Peyer's patch (tissue), 4 donors: ENCODE measurements around the gene COPG1. TPM values are rescaled to one million over a fixed set of nuclear protein-coding genes. Genes with fewer than 3 reads are reported as not detected.

Experiments
- DNase-seq, 3 donors: peaks; one replicate each; pipeline ENCODE4 v3.0.0-alpha.2; 2017 to 2019
- H3K27ac ChIP-seq, 4 donors: fragments of 200-600 bp; sonication (generic); one replicate each; pipeline ENCODE4 v1.5.1; 2016 to 2019
- H3K27me3 ChIP-seq, 2 donors: fragments of 200-600 bp; sonication (generic); one replicate each; pipeline ENCODE4 v1.5.1; 2019
- H3K36me3 ChIP-seq, 3 donors: fragments of 200-600 bp; sonication (generic); one replicate each; pipeline ENCODE4 v1.5.1; 2016 to 2019
- H3K4me1 ChIP-seq, 4 donors: fragments of 200-600 bp; sonication (generic); one replicate each; pipeline ENCODE4 v1.5.1; 2016 to 2019
- H3K4me3 ChIP-seq, 4 donors: fragments of 200-600 bp; sonication (generic); 1 replicate in 3 of 4; 2 replicates in 1 of 4; pipeline ENCODE4 v1.5.1; 2016 to 2019; ENCODE audit warnings: mild to moderate bottlenecking in 1 of 4
- H3K9me3 ChIP-seq, 4 donors: fragments of 200-600 bp; sonication (generic); one replicate each; pipeline ENCODE4 v1.5.1; 2016 to 2019; ENCODE audit warnings: mild to moderate bottlenecking in 1 of 4
- POLR2A ChIP-seq, 2 donors: fragments of 450-650 bp; IDR thresholded peaks; one replicate each; pipeline ENCODE4 v1.5.1; 2017; ENCODE audit warnings: antibody characterized with exemption in 2 of 2, mild to moderate bottlenecking in 2 of 2, moderate library complexity in 2 of 2
- total RNA-seq, 4 donors: library from RNA; depleted of rRNA; stranded (reverse); fragments of >200 nt; gene quantifications; one replicate each; pipeline ENCODE4 v1.1.0, GENCODE V29; 2016
- TF ChIP-seq, protein P1 (sequence below), 6 experiments: fragments of 450-650 bp in 4 of 6; fragments of 200-600 bp in 2 of 6; sonication (generic) in 1 of 6; IDR thresholded peaks; one replicate each; pipeline ENCODE4 v1.5.1; 2017 to 2019; ENCODE audit warnings: antibody characterized with exemption in 6 of 6, mild to moderate bottlenecking in 3 of 6, moderate library complexity in 1 of 6

Gene COPG1
- total RNA-seq, 4 donors from 2014 or later: 120 to 220 (median 176) TPM

DNA sequence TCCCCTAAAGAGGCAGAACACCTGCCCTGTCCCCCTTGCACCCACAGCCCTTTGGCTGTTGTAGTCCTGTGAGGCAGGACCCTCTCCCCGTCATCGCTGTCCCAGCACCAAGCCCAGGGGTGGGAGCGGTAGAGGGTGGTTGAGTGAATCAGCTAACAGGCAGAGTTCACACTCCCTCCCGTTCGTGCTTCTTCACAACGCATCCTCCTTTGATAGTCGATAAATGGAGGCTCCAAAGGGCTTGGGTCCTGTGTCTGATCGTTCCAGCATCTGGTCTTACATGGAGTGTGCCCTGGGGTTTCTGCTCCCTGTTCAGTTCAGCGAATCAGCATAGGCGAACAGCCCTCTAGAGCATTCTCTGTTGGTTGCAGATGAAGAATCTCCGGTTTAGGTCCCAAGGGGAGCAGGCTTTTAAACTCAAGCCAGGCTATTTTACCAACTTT, 28.4 kb downstream of the COPG1 start:
- Histone ChIP-seq H3K4me1 (peaks cover 0 to 19% (median 12%) of the 10 kb centered on the region in 4 donors), H3K9me3 (no peaks in the 10 kb centered on the region), H3K4me3 (peak overlapping the region; percentile 76 to 95 (median 88)), H3K36me3 (peaks cover 0 to 47% (median 0%) of the 10 kb centered on the region in 3 donors), H3K27ac (peak overlapping the region; percentile 88 to 93 (median 92)), H3K27me3 (no peaks in the 10 kb centered on the region)
- TF ChIP-seq, protein P1, sequence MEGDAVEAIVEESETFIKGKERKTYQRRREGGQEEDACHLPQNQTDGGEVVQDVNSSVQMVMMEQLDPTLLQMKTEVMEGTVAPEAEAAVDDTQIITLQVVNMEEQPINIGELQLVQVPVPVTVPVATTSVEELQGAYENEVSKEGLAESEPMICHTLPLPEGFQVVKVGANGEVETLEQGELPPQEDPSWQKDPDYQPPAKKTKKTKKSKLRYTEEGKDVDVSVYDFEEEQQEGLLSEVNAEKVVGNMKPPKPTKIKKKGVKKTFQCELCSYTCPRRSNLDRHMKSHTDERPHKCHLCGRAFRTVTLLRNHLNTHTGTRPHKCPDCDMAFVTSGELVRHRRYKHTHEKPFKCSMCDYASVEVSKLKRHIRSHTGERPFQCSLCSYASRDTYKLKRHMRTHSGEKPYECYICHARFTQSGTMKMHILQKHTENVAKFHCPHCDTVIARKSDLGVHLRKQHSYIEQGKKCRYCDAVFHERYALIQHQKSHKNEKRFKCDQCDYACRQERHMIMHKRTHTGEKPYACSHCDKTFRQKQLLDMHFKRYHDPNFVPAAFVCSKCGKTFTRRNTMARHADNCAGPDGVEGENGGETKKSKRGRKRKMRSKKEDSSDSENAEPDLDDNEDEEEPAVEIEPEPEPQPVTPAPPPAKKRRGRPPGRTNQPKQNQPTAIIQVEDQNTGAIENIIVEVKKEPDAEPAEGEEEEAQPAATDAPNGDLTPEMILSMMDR (IDR thresholded peaks at IDR 0.05): no peak
- no peak for TF ChIP-seq POLR2A (IDR thresholded peaks at IDR 0.05)
- peak in 1 of 3 donors; percentile 45 for DNase-seq

DNA sequence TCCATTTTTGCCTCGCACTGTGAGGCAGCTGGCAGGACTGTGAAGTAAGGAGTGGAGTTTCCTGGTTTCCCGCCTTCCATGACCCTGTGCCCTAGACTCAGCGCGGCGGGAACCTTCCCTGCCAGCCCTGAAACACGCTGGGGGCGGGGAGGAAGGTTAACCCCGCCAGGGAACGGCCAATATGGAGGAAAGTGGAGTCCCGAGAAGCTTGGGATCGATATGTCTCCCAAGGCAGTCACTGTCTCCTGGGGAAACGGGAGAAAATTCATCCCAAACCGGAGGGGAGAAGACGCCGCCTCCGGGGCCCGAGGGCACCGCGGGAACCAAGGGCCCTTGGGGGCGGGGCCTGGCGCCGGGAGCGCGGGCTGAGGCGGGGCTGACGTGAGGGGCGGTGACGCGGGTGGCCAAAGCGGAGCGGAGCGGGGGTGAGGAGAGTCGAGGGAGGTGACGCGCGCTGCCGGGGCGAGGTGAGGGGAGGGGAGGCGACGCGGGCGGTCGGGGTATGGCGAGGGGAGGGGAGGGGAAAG, 29.1 kb downstream of the COPG1 start, which contains the start of gene HMCES:
Gene HMCES, plus strand, starts transcription at position 432 of the 527 bp plus-strand sequence. CDS start 863 bp downstream, outside the sequence.
- TF ChIP-seq, protein P1 (IDR thresholded peaks at IDR 0.05): peak in 3 of 6 experiments; percentile 17 to 31 (median 23)
- TF ChIP-seq POLR2A (IDR thresholded peaks at IDR 0.05): peak; percentile 63 to 84
- Histone ChIP-seq H3K27me3 (no peaks in the 10 kb centered on the region), H3K4me1 (peaks cover 0 to 20% (median 16%) of the 10 kb centered on the region in 4 donors), H3K9me3 (no peaks in the 10 kb centered on the region), H3K27ac (peak within 1 kb of the TSS; percentile 88 to 93 (median 92)), H3K36me3 (peaks cover 0 to 41% (median 0%) of the 10 kb centered on the region in 3 donors), H3K4me3 (peak within 1 kb of the TSS; percentile 76 to 95 (median 88))
- DNase-seq: peak; percentile 93 to 97 (median 96)

DNA sequence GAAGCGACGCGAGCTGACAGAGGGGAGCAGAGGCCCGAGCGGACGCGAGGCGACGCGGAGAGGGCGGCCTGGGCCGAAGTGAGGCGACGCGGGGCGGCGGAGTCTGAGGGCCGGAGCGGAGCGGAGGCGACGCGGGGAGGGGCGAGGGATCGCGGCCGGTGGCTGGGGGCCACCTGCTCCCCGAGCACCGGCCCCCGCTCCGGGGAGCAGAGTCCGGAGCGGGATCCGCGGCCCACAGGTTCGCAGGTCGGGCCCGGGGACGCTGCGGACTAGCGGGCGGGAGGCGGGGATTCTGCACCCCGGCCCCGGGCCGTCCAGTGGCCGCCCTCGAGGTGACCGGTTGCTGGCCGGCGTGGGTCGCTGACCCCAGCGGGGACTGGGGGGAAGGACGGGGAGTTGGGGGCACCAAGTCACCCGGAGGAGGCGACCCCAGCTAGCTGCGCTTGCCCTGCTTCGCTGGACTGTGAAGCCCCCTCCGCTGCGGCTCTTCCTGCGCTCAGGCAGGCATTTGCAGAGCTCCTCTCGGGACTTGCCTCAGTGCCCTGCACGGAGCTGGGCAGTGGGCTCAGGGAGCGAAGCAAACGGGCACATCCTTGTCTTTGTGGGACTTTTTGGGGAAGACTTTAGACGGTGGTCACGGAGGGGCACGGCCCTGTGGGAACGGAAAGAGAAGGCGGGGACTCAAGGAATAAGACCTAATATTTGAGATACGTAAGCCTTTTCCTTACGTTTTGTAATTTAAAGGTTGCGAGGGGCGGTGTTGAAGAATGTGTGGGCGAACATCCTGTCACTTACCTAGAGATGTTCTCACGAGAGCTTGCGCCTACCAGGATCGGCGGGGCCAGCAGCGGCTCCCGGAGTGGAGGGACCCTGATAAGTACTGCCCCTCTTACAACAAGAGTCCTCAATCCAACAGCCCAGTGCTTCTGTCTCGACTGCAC, 29.8 kb downstream of the COPG1 start:
- Histone ChIP-seq H3K36me3 (peaks cover 0 to 33% (median 0%) of the 10 kb centered on the region in 3 donors), H3K27ac (peak overlapping the region; percentile 88 to 93 (median 92)), H3K9me3 (no peaks in the 10 kb centered on the region), H3K27me3 (no peaks in the 10 kb centered on the region), H3K4me3 (peak overlapping the region; percentile 76 to 95 (median 88)), H3K4me1 (peaks cover 0 to 20% (median 17%) of the 10 kb centered on the region in 4 donors)
- no peak for TF ChIP-seq POLR2A (IDR thresholded peaks at IDR 0.05)
- TF ChIP-seq, protein P1 (IDR thresholded peaks at IDR 0.05): peak in 1 of 6 experiments; percentile 2
- peak in 2 of 3 donors; percentile 46 to 65 for DNase-seq

DNA sequence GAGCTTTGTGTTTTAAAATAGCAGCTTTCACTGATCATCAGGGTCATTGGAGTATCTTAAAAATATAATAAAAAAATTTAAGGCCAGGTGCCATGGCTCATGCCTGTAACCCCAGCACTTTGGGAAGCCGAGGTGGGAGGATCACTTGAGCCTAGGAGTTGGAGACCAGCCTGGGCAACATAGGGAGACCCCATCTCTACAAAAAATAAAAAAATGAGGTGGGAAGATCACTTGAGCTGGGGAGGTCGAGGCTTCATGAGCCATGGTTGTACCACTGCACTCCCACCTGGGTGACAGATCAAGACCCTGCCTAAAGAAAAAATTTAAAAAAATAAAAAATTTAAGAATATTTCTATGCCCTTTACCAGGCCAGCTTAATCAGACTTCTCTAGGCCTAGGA, 30.8 kb downstream of the COPG1 start:
- DNase-seq: peak in 1 of 3 donors; percentile 34
- H3K36me3 ChIP-seq: peaks cover 0 to 24% (median 0%) of the 10 kb centered on the region in 3 donors
- no peaks in the 10 kb centered on the region for H3K9me3 ChIP-seq
- no peaks in the 10 kb centered on the region for H3K27me3 ChIP-seq
- peak overlapping the region in 1 of 4 donors; percentile 87 for H3K4me3 ChIP-seq
- peaks cover 0 to 20% (median 17%) of the 10 kb centered on the region in 4 donors for H3K4me1 ChIP-seq
- H3K27ac ChIP-seq: no peak overlapping the region
- TF ChIP-seq POLR2A (IDR thresholded peaks at IDR 0.05): no peak
- TF ChIP-seq, protein P1 (IDR thresholded peaks at IDR 0.05): no peak

DNA sequence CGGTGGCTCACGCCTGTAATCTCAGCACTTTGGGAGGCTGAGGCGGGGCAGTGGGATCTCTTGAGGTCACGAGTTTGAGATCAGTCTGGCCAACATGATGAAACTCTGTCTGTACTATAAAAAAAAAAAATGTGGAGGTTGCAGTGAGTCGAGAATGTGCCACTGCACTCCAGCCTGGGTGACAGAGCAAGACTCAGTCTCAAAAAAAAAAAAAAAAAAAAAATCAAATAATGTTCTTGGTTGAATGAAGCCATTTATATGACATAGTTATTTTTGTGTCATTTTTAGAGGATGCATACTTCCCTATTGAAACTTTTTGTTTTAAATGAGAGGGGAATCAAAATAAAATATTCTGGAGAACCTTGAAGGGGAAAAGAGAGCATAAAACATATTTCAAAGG, 32.3 kb downstream of the COPG1 start:
- Histone ChIP-seq H3K4me1 (peaks cover 0 to 20% (median 16%) of the 10 kb centered on the region in 4 donors), H3K9me3 (no peaks in the 10 kb centered on the region), H3K4me3 (no peak overlapping the region), H3K27ac (no peak overlapping the region), H3K27me3 (no peaks in the 10 kb centered on the region), H3K36me3 (peaks cover 0 to 11% (median 0%) of the 10 kb centered on the region in 3 donors)
- DNase-seq: no peak
- TF ChIP-seq, protein P1 (IDR thresholded peaks at IDR 0.05): no peak
- TF ChIP-seq POLR2A (IDR thresholded peaks at IDR 0.05): no peak
